ENCODE measurements around the gene RELB. TPM values are rescaled to one million over a fixed set of nuclear protein-coding genes. Genes with fewer than 3 reads are reported as not detected.

Gene RELB
- total RNA-seq, 4 donors from 2014 or later = 4.0 to 9.2 (median 6.0) TPM

DNA sequence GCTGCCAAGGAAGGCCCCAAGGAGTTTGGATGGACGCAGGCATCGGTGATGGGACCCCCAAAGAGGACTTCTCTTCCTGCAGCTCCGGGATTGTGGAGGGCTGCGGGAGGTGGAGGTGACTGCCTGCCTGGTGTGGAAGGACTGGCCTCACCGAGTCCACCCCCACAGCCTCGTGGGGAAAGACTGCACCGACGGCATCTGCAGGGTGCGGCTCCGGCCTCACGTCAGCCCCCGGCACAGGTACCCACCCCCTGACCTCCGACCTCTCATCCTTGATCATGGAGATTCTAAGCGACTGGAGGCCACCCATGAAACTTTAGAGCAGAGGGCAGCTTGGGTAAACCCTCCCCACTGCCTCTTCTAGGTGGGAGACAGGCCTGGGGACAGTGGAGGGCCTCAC lies 20.7 kb downstream of the RELB start:
- Histone ChIP-seq H3K27me3 (no peaks in the 10 kb centered on the region), H3K27ac (no peak overlapping the region), H3K4me3 (no peak overlapping the region), H3K36me3 (peaks cover 0 to 43% of the 10 kb centered on the region in 2 donors), H3K9me3 (no peaks in the 10 kb centered on the region), H3K4me1 (peaks cover 0 to 3% (median 0%) of the 10 kb centered on the region in 3 donors)
- ATAC-seq = no peak
- 70% methylated on average over 2 of the region's 14 CpGs; no CpG with 5 or more reads in 1 of the 2 donors for WGBS, 2 donors (ENCODE audit: low coverage in 1 of 2)
- no peak for TF ChIP-seq POLR2AphosphoS5 (IDR thresholded peaks at IDR 0.05)

DNA sequence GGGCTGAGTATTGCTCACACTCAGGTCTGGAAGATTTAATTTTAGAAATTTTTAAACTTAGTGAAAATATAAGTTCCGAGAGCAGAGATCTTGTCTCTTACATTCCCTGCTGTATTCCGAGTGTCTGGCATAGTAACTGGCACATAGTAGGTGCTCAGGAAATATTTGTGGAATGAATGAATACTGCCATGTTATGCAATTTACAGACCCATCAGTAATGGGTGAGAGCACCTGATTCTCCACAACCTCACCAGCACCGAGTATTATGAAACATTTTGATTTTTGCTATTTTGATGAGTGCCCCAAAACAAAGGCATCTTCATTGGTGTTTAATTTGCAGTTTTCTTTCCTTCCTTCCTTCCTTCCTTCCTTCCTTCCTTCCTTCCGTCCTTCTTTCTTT lies 21.8 kb downstream of the RELB start:
- Histone ChIP-seq H3K27ac (no peak overlapping the region), H3K9me3 (no peaks in the 10 kb centered on the region), H3K36me3 (peaks cover 0 to 52% of the 10 kb centered on the region in 2 donors), H3K4me1 (no peaks in the 10 kb centered on the region), H3K4me3 (no peak overlapping the region), H3K27me3 (no peaks in the 10 kb centered on the region)
- no peak for TF ChIP-seq POLR2AphosphoS5 (IDR thresholded peaks at IDR 0.05)
- no peak for TF ChIP-seq POLR2A (IDR thresholded peaks at IDR 0.05)
- TF ChIP-seq, protein P1, sequence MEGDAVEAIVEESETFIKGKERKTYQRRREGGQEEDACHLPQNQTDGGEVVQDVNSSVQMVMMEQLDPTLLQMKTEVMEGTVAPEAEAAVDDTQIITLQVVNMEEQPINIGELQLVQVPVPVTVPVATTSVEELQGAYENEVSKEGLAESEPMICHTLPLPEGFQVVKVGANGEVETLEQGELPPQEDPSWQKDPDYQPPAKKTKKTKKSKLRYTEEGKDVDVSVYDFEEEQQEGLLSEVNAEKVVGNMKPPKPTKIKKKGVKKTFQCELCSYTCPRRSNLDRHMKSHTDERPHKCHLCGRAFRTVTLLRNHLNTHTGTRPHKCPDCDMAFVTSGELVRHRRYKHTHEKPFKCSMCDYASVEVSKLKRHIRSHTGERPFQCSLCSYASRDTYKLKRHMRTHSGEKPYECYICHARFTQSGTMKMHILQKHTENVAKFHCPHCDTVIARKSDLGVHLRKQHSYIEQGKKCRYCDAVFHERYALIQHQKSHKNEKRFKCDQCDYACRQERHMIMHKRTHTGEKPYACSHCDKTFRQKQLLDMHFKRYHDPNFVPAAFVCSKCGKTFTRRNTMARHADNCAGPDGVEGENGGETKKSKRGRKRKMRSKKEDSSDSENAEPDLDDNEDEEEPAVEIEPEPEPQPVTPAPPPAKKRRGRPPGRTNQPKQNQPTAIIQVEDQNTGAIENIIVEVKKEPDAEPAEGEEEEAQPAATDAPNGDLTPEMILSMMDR (IDR thresholded peaks at IDR 0.05) = no peak
- TF ChIP-seq EP300 (IDR thresholded peaks at IDR 0.05) = no peak
- 88 to 96% methylated on average over 3 to 4 of the region's 4 CpGs for WGBS, 2 donors (ENCODE audit: low coverage in 1 of 2)
- no peak for ATAC-seq

DNA sequence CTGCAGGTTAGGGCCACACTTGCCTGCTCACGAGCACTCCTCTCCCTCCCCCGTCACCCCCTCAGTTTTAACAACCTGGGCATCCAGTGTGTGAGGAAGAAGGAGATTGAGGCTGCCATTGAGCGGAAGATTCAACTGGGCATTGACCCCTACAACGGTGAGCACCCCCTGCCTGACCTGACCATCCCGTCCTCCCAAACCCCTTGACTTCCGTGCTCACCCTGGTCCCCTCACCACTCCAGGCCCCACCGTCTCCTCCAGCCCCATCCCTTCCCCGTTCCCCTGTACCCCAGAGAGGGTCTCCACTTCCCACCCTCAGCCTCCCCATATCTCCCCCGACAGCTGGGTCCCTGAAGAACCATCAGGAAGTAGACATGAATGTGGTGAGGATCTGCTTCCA lies 24.0 kb downstream of the RELB start:
- H3K4me3 ChIP-seq = no peak overlapping the region
- H3K36me3 ChIP-seq = peaks cover 0 to 59% of the 10 kb centered on the region in 2 donors
- no peaks in the 10 kb centered on the region for H3K4me1 ChIP-seq
- TF ChIP-seq POLR2AphosphoS5 (IDR thresholded peaks at IDR 0.05) = no peak
- no peak for TF ChIP-seq POLR2A (IDR thresholded peaks at IDR 0.05)
- TF ChIP-seq EP300 (IDR thresholded peaks at IDR 0.05) = no peak
- TF ChIP-seq, protein P1 (IDR thresholded peaks at IDR 0.05) = no peak
- no peaks in the 10 kb centered on the region for H3K9me3 ChIP-seq
- no peak overlapping the region for H3K27ac ChIP-seq
- H3K27me3 ChIP-seq = no peaks in the 10 kb centered on the region
- no peak for ATAC-seq
- WGBS, 2 donors (ENCODE audit: low coverage in 1 of 2) = 97 to 100% methylated on average over 2 to 5 of the region's 9 CpGs

DNA sequence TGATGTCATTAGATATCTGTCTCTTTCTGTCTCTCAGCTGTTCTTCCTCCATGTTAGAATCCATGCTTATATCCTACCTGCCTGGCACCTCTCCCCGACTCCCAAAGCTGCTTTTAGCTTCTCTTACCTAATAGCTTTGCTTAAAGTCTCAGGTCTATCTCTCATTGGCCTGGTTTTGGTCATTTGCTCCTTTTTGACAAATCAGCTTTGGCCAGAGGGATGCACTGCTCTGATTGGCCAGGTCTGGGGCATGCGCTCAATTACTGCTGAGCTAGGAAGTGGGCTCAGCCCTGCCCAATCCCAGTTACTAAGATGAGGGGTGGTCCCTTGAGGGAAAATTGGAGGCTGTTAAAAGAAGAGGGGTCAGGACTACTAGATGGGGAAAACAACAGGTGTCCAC lies 26.1 kb downstream of the RELB start:
- Histone ChIP-seq H3K4me1 (no peaks in the 10 kb centered on the region), H3K36me3 (peaks cover 0 to 72% of the 10 kb centered on the region in 2 donors), H3K4me3 (no peak overlapping the region), H3K27ac (no peak overlapping the region), H3K9me3 (no peaks in the 10 kb centered on the region), H3K27me3 (no peaks in the 10 kb centered on the region)
- ATAC-seq = no peak
- 78% methylated on average over 1 of the region's 2 CpGs; no CpG with 5 or more reads in 1 of the 2 donors for WGBS, 2 donors (ENCODE audit: low coverage in 1 of 2)
- TF ChIP-seq POLR2AphosphoS5 (IDR thresholded peaks at IDR 0.05) (no peak), POLR2A (IDR thresholded peaks at IDR 0.05) (no peak), EP300 (IDR thresholded peaks at IDR 0.05) (no peak)
- TF ChIP-seq, protein P1 (IDR thresholded peaks at IDR 0.05) = no peak

DNA sequence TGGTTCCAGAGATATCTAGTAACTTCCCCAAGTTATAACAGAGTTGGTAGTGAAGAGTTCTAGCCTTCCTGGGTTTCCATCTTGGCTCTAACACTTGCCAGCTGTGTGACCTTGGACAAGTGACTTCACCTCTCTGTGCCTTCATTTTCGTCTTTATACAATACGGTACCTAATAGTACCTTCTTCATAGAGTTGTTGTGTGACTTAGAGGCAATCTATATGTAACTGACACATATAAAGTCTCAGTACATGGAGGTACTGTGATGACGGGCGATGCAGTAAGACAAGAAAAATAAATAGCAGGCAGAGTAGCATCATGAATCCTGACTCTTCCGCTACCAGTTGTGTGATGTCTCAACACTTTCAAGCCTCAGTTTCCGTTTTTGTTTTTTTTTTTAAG lies 29.6 kb downstream of the RELB start:
- 95 to 96% methylated on average over 6 of the region's 6 CpGs for WGBS, 2 donors (ENCODE audit: low coverage in 1 of 2)
- H3K36me3 ChIP-seq = peaks cover 0 to 95% of the 10 kb centered on the region in 2 donors

More for the DNA sequence above, 29.6 kb downstream of the RELB start:
- no peak for ATAC-seq
- Histone ChIP-seq H3K9me3 (peaks cover 0 to 4% (median 0%) of the 10 kb centered on the region in 3 donors), H3K27ac (no peak overlapping the region), H3K4me3 (no peak overlapping the region), H3K27me3 (no peaks in the 10 kb centered on the region), H3K4me1 (no peaks in the 10 kb centered on the region)
- TF ChIP-seq, protein P1 (IDR thresholded peaks at IDR 0.05) = no peak
- no peak for TF ChIP-seq POLR2AphosphoS5 (IDR thresholded peaks at IDR 0.05)
- TF ChIP-seq EP300 (IDR thresholded peaks at IDR 0.05) = no peak
- no peak for TF ChIP-seq POLR2A (IDR thresholded peaks at IDR 0.05)

All from gastroesophageal sphincter (tissue), 4 donors.